AG04449 (cell line): Measurements from ENCODE around the gene ZNF787.
"Not testable (repeated sequence)": the region's sequence is repeated elsewhere in the genome, so short reads cannot be mapped to it uniquely, and the experiment has no call there.

ENCODE experiments used
- CTCF ChIA-PET: fragments of 350-600 bp; formaldehyde crosslinking; extraction: SDS; loops from one replicate; lab custom pipeline; 2021; ENCODE audit warnings: antibody characterized with exemption; lab: Yijun Ruan, JAX
- POLR2A ChIA-PET: fragments of 400-600, 350-600 bp; formaldehyde crosslinking; extraction: SDS; loops from one replicate; lab custom pipeline; 2020; ENCODE audit warnings: antibody characterized with exemption, inconsistent platforms; lab: Yijun Ruan, JAX
- DNase-seq: peaks from one replicate; pipeline ENCODE4 v3.0.0-alpha.2; 2010; ENCODE audit warnings: low read depth, low spot score
- H3K4me3 ChIP-seq: 2 replicates; pipeline ENCODE4 v1.5.1; 2011; ENCODE audit warnings: low read depth, mild to moderate bottlenecking, control low read depth, low read length
- TF ChIP-seq, protein P1 (sequence below): IDR thresholded peaks from one replicate; pipeline ENCODE4 v1.5.1; 2011; ENCODE audit warnings: mild to moderate bottlenecking, moderate library complexity, low read length, control low read depth, inconsistent platforms; ENCODE audit not compliant: insufficient read depth; ENCODE audit errors: missing control alignments

The ZNF787 gene

DNA sequence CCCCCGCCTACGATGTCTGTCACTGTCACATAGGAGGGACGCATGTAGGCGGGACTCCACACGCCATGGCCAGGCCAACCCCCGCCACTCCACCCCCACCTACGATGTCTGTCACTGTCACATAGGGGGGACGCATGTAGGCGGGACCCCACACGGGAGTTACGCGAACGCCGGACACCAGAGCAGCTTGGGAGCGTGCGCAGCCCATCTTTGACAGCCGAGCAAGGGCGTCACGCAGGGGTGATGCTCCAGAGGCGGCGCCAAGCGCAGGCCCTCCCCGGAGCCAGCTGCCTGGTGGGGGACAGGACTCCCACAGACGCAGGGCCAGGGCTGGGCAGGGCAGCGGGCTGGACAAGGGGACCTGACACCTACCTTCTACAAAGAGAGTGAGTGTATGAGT, 20.0 kb downstream of the ZNF787 start:
- CTCF ChIA-PET = no interaction called here
- POLR2A ChIA-PET = no interaction called here
- no peak for DNase-seq
- TF ChIP-seq, protein P1, sequence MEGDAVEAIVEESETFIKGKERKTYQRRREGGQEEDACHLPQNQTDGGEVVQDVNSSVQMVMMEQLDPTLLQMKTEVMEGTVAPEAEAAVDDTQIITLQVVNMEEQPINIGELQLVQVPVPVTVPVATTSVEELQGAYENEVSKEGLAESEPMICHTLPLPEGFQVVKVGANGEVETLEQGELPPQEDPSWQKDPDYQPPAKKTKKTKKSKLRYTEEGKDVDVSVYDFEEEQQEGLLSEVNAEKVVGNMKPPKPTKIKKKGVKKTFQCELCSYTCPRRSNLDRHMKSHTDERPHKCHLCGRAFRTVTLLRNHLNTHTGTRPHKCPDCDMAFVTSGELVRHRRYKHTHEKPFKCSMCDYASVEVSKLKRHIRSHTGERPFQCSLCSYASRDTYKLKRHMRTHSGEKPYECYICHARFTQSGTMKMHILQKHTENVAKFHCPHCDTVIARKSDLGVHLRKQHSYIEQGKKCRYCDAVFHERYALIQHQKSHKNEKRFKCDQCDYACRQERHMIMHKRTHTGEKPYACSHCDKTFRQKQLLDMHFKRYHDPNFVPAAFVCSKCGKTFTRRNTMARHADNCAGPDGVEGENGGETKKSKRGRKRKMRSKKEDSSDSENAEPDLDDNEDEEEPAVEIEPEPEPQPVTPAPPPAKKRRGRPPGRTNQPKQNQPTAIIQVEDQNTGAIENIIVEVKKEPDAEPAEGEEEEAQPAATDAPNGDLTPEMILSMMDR = no peak
- H3K4me3 ChIP-seq = no peak overlapping the region

DNA sequence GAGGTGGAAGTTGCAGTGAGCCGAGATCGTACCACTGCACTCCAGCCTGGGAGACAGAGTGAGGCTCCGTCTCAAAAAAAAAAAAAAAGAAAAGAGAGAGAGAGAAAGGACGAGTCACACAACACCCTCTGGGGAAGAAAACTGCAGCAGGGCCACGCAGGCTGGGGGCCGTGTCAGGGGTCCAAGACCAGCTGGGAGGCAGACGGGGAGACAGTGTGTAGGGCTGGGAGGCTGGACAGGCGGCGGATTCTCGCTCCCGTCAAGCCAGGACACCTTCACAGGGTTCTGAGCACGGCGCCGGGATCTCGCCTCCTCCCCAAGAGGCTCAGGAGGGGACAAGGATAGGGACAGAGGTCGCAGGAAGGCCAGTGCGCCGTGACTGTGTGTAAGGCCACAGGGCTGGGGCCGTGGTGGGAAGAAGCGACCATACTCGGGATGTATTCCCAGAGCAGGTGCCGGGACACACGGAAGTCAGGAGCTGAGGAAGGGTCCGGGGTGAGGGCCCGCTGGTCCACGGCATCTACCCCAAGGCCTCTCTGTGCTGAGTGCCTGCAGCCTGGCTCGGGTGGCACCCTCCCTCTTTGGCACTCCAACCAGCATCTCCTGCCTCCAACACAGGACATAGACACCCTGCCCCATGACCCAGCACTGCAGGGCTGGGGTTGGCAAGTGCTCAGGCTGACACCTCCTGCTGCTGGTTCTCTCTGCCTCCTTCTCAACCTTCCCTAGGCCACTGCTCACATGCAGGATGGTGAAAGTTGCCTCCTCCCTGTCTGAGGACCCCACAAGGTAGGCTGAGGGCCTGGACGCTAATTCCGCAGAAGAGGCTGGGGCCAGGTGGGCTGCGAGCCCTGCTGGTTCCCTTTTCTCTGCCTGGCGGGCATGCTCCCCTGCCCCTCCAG, 21.2 kb downstream of the ZNF787 start:
- CTCF ChIA-PET = interaction anchor here (1.8 kb wide), 1 partner anchor 19 kb away, joined by 5 read pairs; no protein-coding TSS in a partner anchor

DNA sequence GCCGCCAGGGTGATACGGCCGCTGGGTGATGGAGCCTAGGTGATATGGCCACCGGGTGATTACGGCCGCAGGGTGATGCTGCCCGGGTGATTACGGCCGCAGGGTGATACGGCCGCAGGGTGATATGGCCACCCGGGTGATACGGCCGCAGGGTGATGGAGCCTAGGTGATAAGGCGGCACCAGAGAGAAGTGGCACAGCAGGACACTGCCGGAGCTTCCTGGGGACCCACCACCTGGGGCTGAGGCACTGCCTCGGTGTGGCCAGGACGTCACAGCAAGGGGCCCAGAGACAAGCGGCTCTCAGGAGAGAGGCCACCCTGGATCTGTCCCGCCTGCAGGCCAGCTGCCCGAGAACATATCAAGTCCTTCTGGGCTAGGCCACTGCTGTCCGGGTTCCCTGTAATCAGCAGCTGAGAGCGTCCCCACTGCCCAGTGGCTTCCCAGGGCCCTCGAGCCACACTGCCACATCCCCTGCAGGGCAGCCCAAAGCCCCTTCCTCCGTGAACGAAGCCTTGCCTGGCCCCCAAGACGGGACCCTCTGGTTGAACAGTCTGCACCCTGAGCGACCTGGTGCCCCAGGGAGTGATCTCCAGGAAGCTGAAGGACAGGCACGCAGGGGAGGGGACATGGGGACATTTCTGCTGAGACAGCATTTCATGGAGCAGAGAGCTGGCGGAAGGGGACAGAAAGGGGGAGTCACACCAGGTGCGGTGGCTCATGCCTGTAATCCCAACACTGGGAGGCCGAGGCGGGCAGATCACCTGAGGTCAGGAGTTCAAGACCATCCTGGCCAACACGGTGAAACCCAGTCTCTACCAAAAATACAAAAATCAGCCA, 22.1 kb downstream of the ZNF787 start:
- TF ChIP-seq, protein P1 = no peak
- POLR2A ChIA-PET = no interaction called here
- DNase-seq = no peak
- H3K4me3 ChIP-seq = no peak overlapping the region
- CTCF ChIA-PET = interaction anchor here (1.8 kb wide), 1 partner anchor 18 kb away, joined by 5 read pairs; no protein-coding TSS in a partner anchor

More for the DNA sequence above, 21.2 kb downstream of the ZNF787 start:
- DNase-seq = no peak
- TF ChIP-seq, protein P1 = no peak
- POLR2A ChIA-PET = no interaction called here
- no peak overlapping the region for H3K4me3 ChIP-seq

DNA sequence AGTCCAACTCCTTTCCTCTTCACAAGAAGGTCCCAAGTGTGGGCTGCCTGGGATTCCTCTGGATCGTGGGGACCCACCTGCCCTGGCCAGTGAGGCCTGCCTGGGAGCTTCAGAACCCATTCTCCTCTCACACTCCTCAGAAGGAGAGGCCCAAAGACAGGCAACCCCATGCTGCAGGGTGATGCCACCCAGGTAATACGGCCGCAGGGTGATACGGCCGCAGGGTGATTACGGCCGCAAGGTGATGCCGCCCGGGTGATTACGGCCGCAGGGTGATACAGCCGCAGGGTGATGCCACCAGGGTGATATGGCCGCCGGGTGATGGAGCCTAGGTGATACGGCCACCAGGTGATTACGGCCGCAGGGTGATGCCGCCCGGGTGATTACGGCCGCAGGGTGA, 22.9 kb downstream of the ZNF787 start:
- H3K4me3 ChIP-seq, POLR2A ChIA-PET, DNase-seq, CTCF ChIA-PET: not testable (repeated sequence)

DNA sequence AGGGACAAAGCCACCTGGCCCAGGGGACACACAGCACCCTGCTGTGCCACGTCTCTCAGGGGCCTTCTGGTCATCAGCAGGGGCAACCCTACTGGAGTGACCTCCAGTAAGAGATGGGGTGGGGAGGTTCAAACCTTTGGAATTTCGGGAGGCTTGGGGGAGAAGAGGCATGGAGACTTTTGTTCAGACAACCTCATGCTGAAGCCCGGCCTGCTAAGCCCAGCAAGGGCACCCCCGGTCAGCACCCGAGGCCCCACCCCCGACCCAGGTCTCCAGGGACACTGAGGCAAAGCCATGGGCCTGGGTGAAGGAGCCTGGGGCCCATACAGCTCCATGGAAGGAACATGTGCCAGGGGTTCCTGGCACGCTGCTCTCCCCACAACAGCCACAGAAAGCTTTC, 23.3 kb downstream of the ZNF787 start:
- ChIA-PET CTCF (no interaction called here), POLR2A (no interaction called here)
- DNase-seq = no peak
- TF ChIP-seq, protein P1 = no peak
- H3K4me3 ChIP-seq = no peak overlapping the region

DNA sequence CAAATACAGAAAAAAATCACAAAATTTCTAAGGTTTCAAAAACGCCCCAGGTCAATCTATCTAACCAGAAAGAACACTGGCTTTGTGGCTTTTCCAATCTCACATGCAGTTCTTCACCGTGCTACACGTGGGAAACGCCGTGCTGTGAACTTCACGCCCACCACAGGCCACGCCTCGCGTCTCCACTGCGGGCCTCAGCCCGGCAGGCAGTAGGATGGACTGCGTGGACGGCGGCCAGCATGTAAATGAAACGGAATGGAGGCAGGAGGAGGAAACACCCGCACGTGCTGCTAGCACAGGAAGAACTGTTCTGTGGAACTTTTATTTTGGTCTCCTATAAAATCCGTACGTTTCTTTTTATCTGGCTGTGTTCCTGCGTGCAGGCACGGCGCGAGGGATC, 23.8 kb downstream of the ZNF787 start:
- DNase-seq = no peak
- H3K4me3 ChIP-seq = no peak overlapping the region
- ChIA-PET POLR2A (no interaction called here), CTCF (interaction anchor here (1.3 kb wide), 1 partner anchor 21 kb away, joined by 3 read pairs; no protein-coding TSS in a partner anchor)
- TF ChIP-seq, protein P1 = no peak
